ENCODE results near the gene EP400.

EP400 gene

DNA sequence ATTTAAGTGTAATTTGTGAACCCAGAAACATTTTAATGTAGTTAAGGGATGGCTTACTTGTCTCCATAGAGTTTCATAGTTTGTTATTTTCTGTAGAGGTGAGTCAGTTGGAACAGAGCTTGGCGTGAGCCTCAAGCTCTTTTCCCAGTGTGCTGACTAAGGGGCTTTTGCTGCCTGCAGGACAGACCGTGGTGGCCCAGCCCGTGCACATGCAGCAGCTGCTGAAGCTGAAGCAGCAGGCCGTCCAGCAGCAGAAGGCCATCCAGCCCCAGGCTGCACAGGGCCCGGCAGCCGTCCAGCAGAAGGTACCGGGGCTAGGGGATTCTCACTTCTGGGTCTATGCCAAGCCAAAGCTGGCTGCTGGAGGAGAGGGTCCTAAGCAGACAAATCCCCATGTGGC is 117.4 kb downstream of the EP400 start:
- CTCF ChIA-PET: no interaction called here
- no peak for DNase-seq (ENCODE audit: extremely low spot score)
- TF ChIP-seq TARDBP (IDR thresholded peaks at IDR 0.05) (no peak), L3MBTL2 (conservative IDR thresholded peaks at IDR 0.05) (no peak), HDGF (IDR thresholded peaks at IDR 0.05; ENCODE audit: borderline replicate concordance) (no peak), SP1 (IDR thresholded peaks at IDR 0.05) (no peak), SUZ12 (IDR thresholded peaks at IDR 0.05) (no peak), FOXK2 (IDR thresholded peaks at IDR 0.05) (no peak), ARNT (IDR thresholded peaks at IDR 0.05) (no peak), ELF4 (IDR thresholded peaks at IDR 0.05) (no peak), ZNF384 (IDR thresholded peaks at IDR 0.05) (no peak)
- POLR2A ChIA-PET: interaction anchor here (0.6 kb wide), 1 partner anchor 14 kb away, joined by 3 read pairs; no protein-coding TSS in a partner anchor

DNA sequence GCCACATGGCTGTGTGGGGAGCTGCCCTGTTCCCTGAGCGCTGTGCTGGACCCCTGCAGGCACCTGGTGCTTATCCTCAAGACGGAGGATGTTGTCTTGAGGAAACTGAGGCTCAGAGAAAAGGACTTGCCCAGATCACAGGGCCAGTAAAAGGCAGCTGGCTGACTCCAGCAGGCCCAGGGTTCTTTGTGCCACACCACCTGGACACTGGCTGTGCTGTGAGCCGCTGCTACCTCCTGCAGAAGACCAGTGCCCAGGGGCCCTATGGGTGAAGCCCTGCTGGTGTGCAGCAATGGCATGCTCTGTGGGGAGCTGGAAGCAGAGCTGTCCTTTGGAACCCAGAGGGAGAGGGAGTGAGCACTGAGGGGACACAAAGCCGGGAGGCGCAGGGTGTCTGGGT is 118.5 kb downstream of the EP400 start:
- CTCF ChIA-PET: no interaction called here
- DNase-seq (ENCODE audit: extremely low spot score): no peak
- no peak for TF ChIP-seq FOXM1 (IDR thresholded peaks at IDR 0.05; ENCODE audit: borderline replicate concordance)
- no peak for TF ChIP-seq FOXA1 (IDR thresholded peaks at IDR 0.05)
- no peak for TF ChIP-seq BHLHE40 (IDR thresholded peaks at IDR 0.05; ENCODE audit: borderline replicate concordance)
- no peak for TF ChIP-seq FOXK2 (IDR thresholded peaks at IDR 0.05)
- TF ChIP-seq SP1 (IDR thresholded peaks at IDR 0.05): no peak
- TF ChIP-seq HDGF (IDR thresholded peaks at IDR 0.05; ENCODE audit: borderline replicate concordance): no peak
- TF ChIP-seq ELF4 (IDR thresholded peaks at IDR 0.05): no peak
- TF ChIP-seq NFRKB (IDR thresholded peaks at IDR 0.05): no peak
- TF ChIP-seq SUZ12 (IDR thresholded peaks at IDR 0.05): no peak
- TF ChIP-seq CTBP1 (IDR thresholded peaks at IDR 0.05; ENCODE audit: borderline replicate concordance): no peak
- no peak for TF ChIP-seq L3MBTL2 (conservative IDR thresholded peaks at IDR 0.05)
- no peak for TF ChIP-seq ARNT (IDR thresholded peaks at IDR 0.05)
- TF ChIP-seq ZNF384 (IDR thresholded peaks at IDR 0.05): no peak
- POLR2A ChIA-PET: no interaction called here

GRCh38 chr12:132069336-132069985 is 119.7 kb downstream of the EP400 start:
- TF ChIP-seq CTBP1 (IDR thresholded peaks at IDR 0.05; ENCODE audit: borderline replicate concordance) (no peak), BHLHE40 (IDR thresholded peaks at IDR 0.05; ENCODE audit: borderline replicate concordance) (no peak), FOXA1 (IDR thresholded peaks at IDR 0.05) (no peak), PKNOX1 (IDR thresholded peaks at IDR 0.05) (no peak), ARNT (IDR thresholded peaks at IDR 0.05) (no peak), FOXK2 (IDR thresholded peaks at IDR 0.05) (no peak), FOXM1 (IDR thresholded peaks at IDR 0.05; ENCODE audit: borderline replicate concordance) (no peak)
- DNase-seq (ENCODE audit: extremely low spot score): no peak
- POLR2A ChIA-PET: no interaction called here
- CTCF ChIA-PET: no interaction called here

GRCh38 chr12:132070298-132070697 is 120.6 kb downstream of the EP400 start:
- TF ChIP-seq BHLHE40 (IDR thresholded peaks at IDR 0.05; ENCODE audit: borderline replicate concordance) (no peak), FOXM1 (IDR thresholded peaks at IDR 0.05; ENCODE audit: borderline replicate concordance) (no peak), CTBP1 (IDR thresholded peaks at IDR 0.05; ENCODE audit: borderline replicate concordance) (no peak), ELF4 (IDR thresholded peaks at IDR 0.05) (no peak), FOXK2 (IDR thresholded peaks at IDR 0.05) (no peak), ZNF384 (IDR thresholded peaks at IDR 0.05) (no peak), LEF1 (IDR thresholded peaks at IDR 0.05; ENCODE audit: borderline replicate concordance) (no peak), HDGF (IDR thresholded peaks at IDR 0.05; ENCODE audit: borderline replicate concordance) (no peak), NFRKB (IDR thresholded peaks at IDR 0.05) (no peak)
- ChIA-PET CTCF (no interaction called here), POLR2A (no interaction called here)
- DNase-seq (ENCODE audit: extremely low spot score): no peak

GRCh38 chr12:132071040-132071810 is 121.5 kb downstream of the EP400 start:
- no peak for DNase-seq (ENCODE audit: extremely low spot score)
- TF ChIP-seq CTBP1 (IDR thresholded peaks at IDR 0.05; ENCODE audit: borderline replicate concordance): no peak
- no peak for TF ChIP-seq FOXA1 (IDR thresholded peaks at IDR 0.05)
- TF ChIP-seq L3MBTL2 (conservative IDR thresholded peaks at IDR 0.05): no peak
- TF ChIP-seq BHLHE40 (IDR thresholded peaks at IDR 0.05; ENCODE audit: borderline replicate concordance): no peak
- TF ChIP-seq HDGF (IDR thresholded peaks at IDR 0.05; ENCODE audit: borderline replicate concordance): no peak
- ChIA-PET POLR2A (no interaction called here), CTCF (no interaction called here)

GRCh38 chr12:132071830-132072384 is 122.2 kb downstream of the EP400 start:
- TF ChIP-seq ZNF384 (IDR thresholded peaks at IDR 0.05): no peak
- TF ChIP-seq L3MBTL2 (conservative IDR thresholded peaks at IDR 0.05): no peak
- no peak for TF ChIP-seq SUZ12 (IDR thresholded peaks at IDR 0.05)
- no peak for TF ChIP-seq ELF4 (IDR thresholded peaks at IDR 0.05)
- no peak for TF ChIP-seq FOXK2 (IDR thresholded peaks at IDR 0.05)
- TF ChIP-seq PKNOX1 (IDR thresholded peaks at IDR 0.05): no peak
- no peak for TF ChIP-seq BHLHE40 (IDR thresholded peaks at IDR 0.05; ENCODE audit: borderline replicate concordance)
- TF ChIP-seq LEF1 (IDR thresholded peaks at IDR 0.05; ENCODE audit: borderline replicate concordance): no peak
- no peak for TF ChIP-seq ARNT (IDR thresholded peaks at IDR 0.05)
- TF ChIP-seq HDGF (IDR thresholded peaks at IDR 0.05; ENCODE audit: borderline replicate concordance): no peak
- no peak for TF ChIP-seq CTBP1 (IDR thresholded peaks at IDR 0.05; ENCODE audit: borderline replicate concordance)
- no peak for TF ChIP-seq FOXM1 (IDR thresholded peaks at IDR 0.05; ENCODE audit: borderline replicate concordance)
- TF ChIP-seq TARDBP (IDR thresholded peaks at IDR 0.05): no peak
- no peak for TF ChIP-seq SP1 (IDR thresholded peaks at IDR 0.05)
- no peak for TF ChIP-seq FOXA1 (IDR thresholded peaks at IDR 0.05)
- no peak for TF ChIP-seq NFRKB (IDR thresholded peaks at IDR 0.05)
- CTCF ChIA-PET: no interaction called here
- no peak for DNase-seq (ENCODE audit: extremely low spot score)
- POLR2A ChIA-PET: no interaction called here
